Hematopoietic multipotent progenitor cell treated with erythropoietin and hydrocortisone succinate and interleukin-3 and kit ligand, for 8 days (in vitro differentiated cells): ENCODE measurements around the gene STARD13.

Experiments
- DNase-seq: peaks from one replicate; pipeline ENCODE4 v3.0.0-alpha.2; 2015

Gene STARD13

GRCh38 chr13:33137721-33138120 is 147.8 kb downstream of the STARD13 start:
- DNase-seq, result no peak

- DNase-seq, result no peak
Observed at GRCh38 chr13:33135097-33135496, 150.5 kb downstream of the STARD13 start.

- no peak for DNase-seq
Observed at GRCh38 chr13:33134213-33134612, 151.3 kb downstream of the STARD13 start.

GRCh38 chr13:33132644-33133440 is 152.7 kb downstream of the STARD13 start:
- no peak for DNase-seq

GRCh38 chr13:33129886-33130285 is 155.7 kb downstream of the STARD13 start:
- no peak for DNase-seq

GRCh38 chr13:33129094-33129832 is 156.3 kb downstream of the STARD13 start:
- no peak for DNase-seq

- DNase-seq, result no peak
Observed at GRCh38 chr13:33128134-33128533, 157.4 kb downstream of the STARD13 start.

- DNase-seq, result no peak
Observed at GRCh38 chr13:33127009-33127551, 158.5 kb downstream of the STARD13 start.

GRCh38 chr13:33125821-33126570 is 159.6 kb downstream of the STARD13 start:
- no peak for DNase-seq

- DNase-seq, result no peak
Observed at GRCh38 chr13:33123066-33123859, 162.3 kb downstream of the STARD13 start.

- no peak for DNase-seq
Observed at GRCh38 chr13:33119856-33120543, 165.6 kb downstream of the STARD13 start.

GRCh38 chr13:33119022-33119781 is 166.4 kb downstream of the STARD13 start:
- DNase-seq, result no peak

GRCh38 chr13:33116321-33117010 is 169.1 kb downstream of the STARD13 start:
- no peak for DNase-seq

- DNase-seq, result no peak
Observed at GRCh38 chr13:33115274-33115673, 170.3 kb downstream of the STARD13 start.

GRCh38 chr13:33114146-33114545 is 171.4 kb downstream of the STARD13 start:
- no peak for DNase-seq

GRCh38 chr13:33112766-33113165 is 172.8 kb downstream of the STARD13 start:
- no peak for DNase-seq

- DNase-seq, result no peak
Observed at GRCh38 chr13:33111414-33112110, 174.0 kb downstream of the STARD13 start.

- no peak for DNase-seq
Observed at GRCh38 chr13:33110713-33111413, 174.7 kb downstream of the STARD13 start.

GRCh38 chr13:33110386-33110712 is 175.2 kb downstream of the STARD13 start:
- no peak for DNase-seq
